ENCODE results near the gene GNAI3. TPM values are rescaled to one million over a fixed set of nuclear protein-coding genes. Genes with fewer than 3 reads are reported as not detected.

GNAI3 gene
- polyA plus RNA-seq, 3 donors, result 3.0 to 14.2 (median 10.4) TPM

GRCh38 chr1:109632671-109633346, 84.4 kb downstream of the GNAI3 start:
- intact Hi-C loops (cut with micrococcal nuclease), result no loop called here
- Histone ChIP-seq H3K9me3 (replicated peaks in 1 of 2; ENCODE audit: control insufficient read depth in 1 of 2, insufficient read depth in 1 of 2, low read length in 2 of 2) (no peaks in the 10 kb centered on the region), H3K79me2 (ENCODE audit: insufficient read depth, low read length) (no peaks in the 10 kb centered on the region), H4K20me1 (ENCODE audit: insufficient read depth, low read length) (peaks cover 48% of the 10 kb centered on the region), H2AFZ (ENCODE audit: insufficient read depth, low read depth, low read length, poor library complexity, severe bottlenecking) (no peak overlapping the region), H3K4me3 (replicated peaks in 1 of 3; ENCODE audit: low read depth in 2 of 3, low read length in 3 of 3) (no peak overlapping the region), H3K36me3 (replicated peaks in 1 of 2; ENCODE audit: control insufficient read depth in 1 of 2, insufficient read depth in 2 of 2, low read length in 2 of 2) (peaks cover 46 to 49% of the 10 kb centered on the region in 2 donors), H3K27me3 (ENCODE audit: control insufficient read depth in 2 of 2, insufficient read depth in 2 of 2, low read length in 2 of 2) (no peaks in the 10 kb centered on the region), H3K27ac (ENCODE audit: low read depth in 1 of 2, low read length in 2 of 2) (no peak overlapping the region), H3K4me2 (replicated peaks; ENCODE audit: extremely low read depth, low read length, poor library complexity, severe bottlenecking) (no peak overlapping the region), H3K4me1 (ENCODE audit: control insufficient read depth in 1 of 2, insufficient read depth in 2 of 2, low read length in 2 of 2) (peaks cover 16 to 20% of the 10 kb centered on the region in 2 donors), H3K9ac (ENCODE audit: insufficient read depth, low read length, poor library complexity, severe bottlenecking) (no peak overlapping the region)
- Mint-ChIP-seq H3K9me3 (peaks cover 0 to 2% (median 0%) of the 10 kb centered on the region in 7 donors), H3K27me3 (ENCODE audit: low read depth in 3 of 3) (peaks cover 0 to 6% (median 5%) of the 10 kb centered on the region in 3 donors), H3K27ac (peak overlapping the region in 3 of 7 donors; percentile 38 to 64 (median 46)), H3K4me1 (peaks cover 21% of the 10 kb centered on the region), H3K36me3 (peaks cover 43 to 48% of the 10 kb centered on the region in 2 donors), H3K4me3 (no peak overlapping the region)
- no peak for TF ChIP-seq CTCF (IDR thresholded peaks at IDR 0.05)
- 88% methylated on average over 3 of the region's 5 CpGs for WGBS (ENCODE audit: insufficient coverage)
- DNase-seq, result peak in 1 of 3 donors; percentile 3

- H3K4me2 ChIP-seq (replicated peaks; ENCODE audit: extremely low read depth, low read length, poor library complexity, severe bottlenecking), result no peak overlapping the region
- Mint-ChIP-seq H3K36me3 (peaks cover 28 to 33% of the 10 kb centered on the region in 2 donors), H3K9me3 (peaks cover 0 to 2% (median 0%) of the 10 kb centered on the region in 7 donors), H3K27ac (peak overlapping the region in 3 of 7 donors; percentile 1 to 68 (median 33)), H3K4me1 (peaks cover 21% of the 10 kb centered on the region), H3K4me3 (no peak overlapping the region), H3K27me3 (ENCODE audit: low read depth in 3 of 3) (peaks cover 0 to 11% (median 6%) of the 10 kb centered on the region in 3 donors)
- no peaks in the 10 kb centered on the region for H3K9me3 ChIP-seq (replicated peaks in 1 of 2; ENCODE audit: control insufficient read depth in 1 of 2, insufficient read depth in 1 of 2, low read length in 2 of 2)
- peaks cover 33% of the 10 kb centered on the region for H4K20me1 ChIP-seq (ENCODE audit: insufficient read depth, low read length)
- no peaks in the 10 kb centered on the region for H3K79me2 ChIP-seq (ENCODE audit: insufficient read depth, low read length)
- intact Hi-C loops (cut with micrococcal nuclease), result no loop called here
- peaks cover 31 to 34% of the 10 kb centered on the region in 2 donors for H3K36me3 ChIP-seq (replicated peaks in 1 of 2; ENCODE audit: control insufficient read depth in 1 of 2, insufficient read depth in 2 of 2, low read length in 2 of 2)
- no peak overlapping the region for H2AFZ ChIP-seq (ENCODE audit: insufficient read depth, low read depth, low read length, poor library complexity, severe bottlenecking)
- no peak overlapping the region for H3K9ac ChIP-seq (ENCODE audit: insufficient read depth, low read length, poor library complexity, severe bottlenecking)
- H3K4me3 ChIP-seq (replicated peaks in 1 of 3; ENCODE audit: low read depth in 2 of 3, low read length in 3 of 3), result no peak overlapping the region
- H3K4me1 ChIP-seq (ENCODE audit: control insufficient read depth in 1 of 2, insufficient read depth in 2 of 2, low read length in 2 of 2), result peaks cover 16 to 20% of the 10 kb centered on the region in 2 donors
- WGBS (ENCODE audit: insufficient coverage), result 93% methylated on average over 3 of the region's 6 CpGs
- no peak for TF ChIP-seq CTCF (IDR thresholded peaks at IDR 0.05)
- no peaks in the 10 kb centered on the region for H3K27me3 ChIP-seq (ENCODE audit: control insufficient read depth in 2 of 2, insufficient read depth in 2 of 2, low read length in 2 of 2)
- no peak overlapping the region for H3K27ac ChIP-seq (ENCODE audit: low read depth in 1 of 2, low read length in 2 of 2)
- DNase-seq, result peak in 1 of 3 donors; percentile 13
Measured at GRCh38 chr1:109634292-109634691, 85.9 kb downstream of the GNAI3 start.
